Activated naive CD4-positive, alpha-beta T cell treated with anti-CD3 and anti-CD28 coated beads, Interleukin-2, amount 50 U/mL, for 72 hours (primary cell): Measurements from ENCODE around the gene DCTPP1. TPM values are rescaled to one million over a fixed set of nuclear protein-coding genes. Genes with fewer than 3 reads are reported as not detected.
"Not testable (repeated sequence)": the region's sequence is repeated elsewhere in the genome, so short reads cannot be mapped to it uniquely, and the experiment has no call there.

Experiments
- ATAC-seq, 2 donors: fragments of 150-1000 bp; cut with Tn5 transposase; 2 replicates each; pipeline ENCODE4 v1.10.0; 2021; ENCODE audit warnings: mild to moderate bottlenecking in 2 of 2, moderate library complexity in 2 of 2
- DNase-seq, 2 donors: peaks; one replicate each; pipeline ENCODE4 v3.0.0; 2021 to 2022; ENCODE audit warnings: low spot score in 2 of 2
- H3K27ac Mint-ChIP-seq, 2 donors: one replicate each; pipeline ENCODE4 v1.8.0; 2022; ENCODE audit warnings: mild to moderate bottlenecking in 2 of 2, mixed read lengths in 2 of 2
- H3K36me3 Mint-ChIP-seq, 2 donors: one replicate each; pipeline ENCODE4 v1.8.0; 2022; ENCODE audit warnings: mixed read lengths in 2 of 2
- H3K9me3 Mint-ChIP-seq, 2 donors: one replicate each; pipeline ENCODE4 v1.8.0; 2022; ENCODE audit warnings: mixed read lengths in 2 of 2
- total RNA-seq, 2 donors: library from RNA; stranded (reverse); gene quantifications; one replicate each; pipeline ENCODE4 v1.2.3, GENCODE V29; 2022

DCTPP1 gene
- total RNA-seq = 100 to 1,000 TPM in 1 of 2 donors, 10 to 100 TPM in 1; 53.1 to 113 TPM

- Mint-ChIP-seq H3K36me3 (peaks cover 0 to 8% of the 10 kb centered on the region in 2 donors), H3K27ac (no peak within 1 kb of the TSS), H3K9me3 (no peaks in the 10 kb centered on the region)
- DNase-seq (peak; percentile 91 to 96), ATAC-seq (peak; percentile 95 to 96)
Observed at GRCh38 chr16:30429678-30430427, at the start of gene DCTPP1. Gene DCTPP1, minus strand, starts transcription at chr16:30430030. Its CDS starts 50 bp downstream, at chr16:30429980.

GRCh38 chr16:30478766-30479478 lies 49.1 kb upstream of the DCTPP1 start:
- H3K9me3 Mint-ChIP-seq = no peaks in the 10 kb centered on the region
- H3K27ac Mint-ChIP-seq = no peak overlapping the region
- no peak for ATAC-seq
- H3K36me3 Mint-ChIP-seq = peaks cover 52 to 59% of the 10 kb centered on the region in 2 donors
- no peak for DNase-seq

- H3K27ac Mint-ChIP-seq = peak overlapping the region; percentile 40 to 72
- ATAC-seq, DNase-seq, H3K9me3 Mint-ChIP-seq: not testable (repeated sequence)
- H3K36me3 Mint-ChIP-seq = peaks cover 54 to 70% of the 10 kb centered on the region in 2 donors
Observed at GRCh38 chr16:30477773-30478172, 47.9 kb upstream of the DCTPP1 start.

GRCh38 chr16:30476991-30477390 lies 47.2 kb upstream of the DCTPP1 start:
- Mint-ChIP-seq H3K9me3 (no peaks in the 10 kb centered on the region), H3K27ac (peak overlapping the region; percentile 40 to 72), H3K36me3 (peaks cover 55 to 74% of the 10 kb centered on the region in 2 donors)
- ATAC-seq = no peak
- DNase-seq = no peak

- Mint-ChIP-seq H3K27ac (peak overlapping the region; percentile 70 to 98), H3K9me3 (no peaks in the 10 kb centered on the region), H3K36me3 (peaks cover 48 to 59% of the 10 kb centered on the region in 2 donors)
- ATAC-seq (no peak), DNase-seq (no peak)
Observed at GRCh38 chr16:30474684-30475083, 44.9 kb upstream of the DCTPP1 start.

GRCh38 chr16:30474074-30474452 lies 44.2 kb upstream of the DCTPP1 start:
- DNase-seq (no peak), ATAC-seq (no peak)
- no peaks in the 10 kb centered on the region for H3K9me3 Mint-ChIP-seq
- H3K36me3 Mint-ChIP-seq = peaks cover 48 to 59% of the 10 kb centered on the region in 2 donors
- peak overlapping the region; percentile 98 for H3K27ac Mint-ChIP-seq

- peak overlapping the region; percentile 98 for H3K27ac Mint-ChIP-seq
- ATAC-seq = peak in 1 of 2 donors; percentile 43
- H3K9me3 Mint-ChIP-seq = no peaks in the 10 kb centered on the region
- H3K36me3 Mint-ChIP-seq = peaks cover 48 to 54% of the 10 kb centered on the region in 2 donors
- peak; percentile 46 to 81 for DNase-seq
Observed at GRCh38 chr16:30473231-30474073, 43.6 kb upstream of the DCTPP1 start.

- Mint-ChIP-seq H3K9me3 (no peaks in the 10 kb centered on the region), H3K27ac (peak within 1 kb of the TSS; percentile 98), H3K36me3 (peaks cover 43 to 46% of the 10 kb centered on the region in 2 donors)
- ATAC-seq (peak; percentile 62 to 72), DNase-seq (peak; percentile 76 to 88)
Observed at GRCh38 chr16:30472328-30472942, 42.6 kb upstream of the DCTPP1 start, which contains the start of gene ITGAL. Gene ITGAL, plus strand, starts transcription at chr16:30472742. Its CDS starts 96 bp downstream, at chr16:30472838.

GRCh38 chr16:30470632-30470995 lies 40.8 kb upstream of the DCTPP1 start:
- no peak for ATAC-seq

GRCh38 chr16:30470170-30470512 lies 40.3 kb upstream of the DCTPP1 start:
- DNase-seq (no peak), ATAC-seq (peak; percentile 12 to 62)
- H3K9me3 Mint-ChIP-seq = no peaks in the 10 kb centered on the region
- H3K36me3 Mint-ChIP-seq = peaks cover 24 to 29% of the 10 kb centered on the region in 2 donors
- H3K27ac Mint-ChIP-seq = peak overlapping the region; percentile 98

More at GRCh38 chr16:30470632-30470995, 40.8 kb upstream of the DCTPP1 start:
- Mint-ChIP-seq H3K36me3 (peaks cover 29 to 34% of the 10 kb centered on the region in 2 donors), H3K27ac (peak overlapping the region; percentile 98), H3K9me3 (no peaks in the 10 kb centered on the region)
- DNase-seq = peak in 1 of 2 donors; percentile 58

GRCh38 chr16:30464078-30464477 lies 34.2 kb upstream of the DCTPP1 start:
- no peak for DNase-seq
- no peak for ATAC-seq
- H3K36me3 Mint-ChIP-seq = no peaks in the 10 kb centered on the region
- no peaks in the 10 kb centered on the region for H3K9me3 Mint-ChIP-seq
- H3K27ac Mint-ChIP-seq = peak overlapping the region in 1 of 2 donors; percentile 87

- H3K36me3 Mint-ChIP-seq, H3K9me3 Mint-ChIP-seq, DNase-seq, ATAC-seq, H3K27ac Mint-ChIP-seq: not testable (repeated sequence)
Observed at GRCh38 chr16:30461426-30461825, 31.6 kb upstream of the DCTPP1 start.

- Mint-ChIP-seq H3K9me3 (peaks cover 0 to 5% of the 10 kb centered on the region in 2 donors), H3K27ac (peak overlapping the region; percentile 93 to 95), H3K36me3 (peaks cover 0 to 4% of the 10 kb centered on the region in 2 donors)
- DNase-seq = no peak
- no peak for ATAC-seq
Observed at GRCh38 chr16:30459456-30459855, 29.6 kb upstream of the DCTPP1 start.

GRCh38 chr16:30458561-30459394 lies 28.9 kb upstream of the DCTPP1 start:
- H3K36me3 Mint-ChIP-seq = peaks cover 0 to 4% of the 10 kb centered on the region in 2 donors
- peak; percentile 84 to 95 for DNase-seq
- H3K27ac Mint-ChIP-seq = peak overlapping the region; percentile 93 to 95
- peak; percentile 97 to 99 for ATAC-seq
- peaks cover 0 to 5% of the 10 kb centered on the region in 2 donors for H3K9me3 Mint-ChIP-seq
